GM12801 (cell line): Measurements from ENCODE around the gene AIP.

ENCODE experiments used
- CTCF ChIP-seq: IDR thresholded peaks from one replicate; pipeline ENCODE4 v1.5.1; 2011; ENCODE audit warnings: control low read depth; ENCODE audit not compliant: insufficient read length; ENCODE audit errors: extremely low read depth

Gene AIP

GRCh38 chr11:67503119-67504004 lies 20.5 kb downstream of the AIP start:
- TF ChIP-seq CTCF, result no peak

- no peak for TF ChIP-seq CTCF
These were observed 21.5 kb downstream of the AIP start for GRCh38 chr11:67504005-67504949.

- no peak for TF ChIP-seq CTCF
These were observed 22.2 kb downstream of the AIP start, which contains the start of gene PITPNM1 for GRCh38 chr11:67504950-67505581. Gene PITPNM1, minus strand, starts transcription at chr11:67505363. Its CDS starts 1,183 bp downstream, at chr11:67504180.

- no peak for TF ChIP-seq CTCF
These were observed 23.0 kb downstream of the AIP start for GRCh38 chr11:67505605-67506396.

GRCh38 chr11:67506426-67507051 lies 23.7 kb downstream of the AIP start:
- no peak for TF ChIP-seq CTCF

- TF ChIP-seq CTCF, result no peak
These were observed 24.5 kb downstream of the AIP start for GRCh38 chr11:67507242-67507863.
